ENCODE data around the gene ARF3.

GRCh38 chr12:48924617-48925303 lies 32.5 kb downstream of the ARF3 start:
- no peak for TF ChIP-seq EZH2phosphoT487 (IDR thresholded peaks at IDR 0.05; ENCODE audit: insufficient read depth, low read depth)
- TF ChIP-seq EZH2 (IDR thresholded peaks at IDR 0.05; ENCODE audit: insufficient read depth, poor library complexity, severe bottlenecking) = no peak

Data from GM23248 (cell line).